GM19025 (cell line): ENCODE results near the gene CBX5.
"Not testable (repeated sequence)": the region's sequence is repeated elsewhere in the genome, so short reads cannot be mapped to it uniquely, and the experiment has no call there.

Source experiments
- ATAC-seq: cut with Tn5 transposase; IDR thresholded peaks from one replicate; pipeline ENCODE4 v1.9.1; 2021; ENCODE audit warnings: mild to moderate bottlenecking, low read depth, moderate library complexity; ENCODE audit not compliant: unreplicated experiment

The CBX5 gene

GRCh38 chr12:54279632-54280467 is at the start of gene CBX5:
CBX5 (minus strand) TSS chr12:54280122; CDS start chr12:54257650, 22,472 bp downstream.
- ATAC-seq = peak; percentile 62

GRCh38 chr12:54328595-54329337 is 48.8 kb upstream of the CBX5 start:
- no peak for ATAC-seq

GRCh38 chr12:54325442-54326109 is 45.7 kb upstream of the CBX5 start:
- ATAC-seq = not testable (repeated sequence)

GRCh38 chr12:54324617-54325441 is 44.9 kb upstream of the CBX5 start, which contains the start of gene COPZ1:
COPZ1 (plus strand) TSS chr12:54325131; CDS start chr12:54325164, 33 bp downstream.
- ATAC-seq = peak; percentile 98

- ATAC-seq = no peak
Observed at GRCh38 chr12:54321363-54321762, 41.4 kb upstream of the CBX5 start.

GRCh38 chr12:54312309-54312708 is 32.4 kb upstream of the CBX5 start:
- not testable (repeated sequence) for ATAC-seq

- ATAC-seq = no peak
Observed at GRCh38 chr12:54311051-54311450, 31.1 kb upstream of the CBX5 start.

- no peak for ATAC-seq
Observed at GRCh38 chr12:54306925-54307741, 27.2 kb upstream of the CBX5 start.

GRCh38 chr12:54304187-54304810 is 24.4 kb upstream of the CBX5 start:
- no peak for ATAC-seq

- no peak for ATAC-seq
Observed at GRCh38 chr12:54303640-54304039, 23.7 kb upstream of the CBX5 start.

- ATAC-seq = no peak
Observed at GRCh38 chr12:54301428-54302048, 21.6 kb upstream of the CBX5 start.

- ATAC-seq = no peak
Observed at GRCh38 chr12:54300732-54301427, 21.0 kb upstream of the CBX5 start, which contains the start of gene NFE2. NFE2 (minus strand) TSS chr12:54301015; CDS start chr12:54295248, 5,767 bp downstream.

GRCh38 chr12:54300225-54300731 is 20.4 kb upstream of the CBX5 start:
- no peak for ATAC-seq

GRCh38 chr12:54299515-54300224 is 19.7 kb upstream of the CBX5 start:
- ATAC-seq = no peak

GRCh38 chr12:54298904-54299303 is 19.0 kb upstream of the CBX5 start:
- ATAC-seq = no peak

GRCh38 chr12:54296393-54297099 is 16.6 kb upstream of the CBX5 start:
- no peak for ATAC-seq
